ENCODE measurements around the gene SYNDIG1. TPM values are rescaled to one million over a fixed set of nuclear protein-coding genes. Genes with fewer than 3 reads are reported as not detected.

Gene SYNDIG1
- total and polyA plus RNA-seq, 2 donors (not counting 1 experiment from before 2014, with no cell fraction given): not detected

DNA sequence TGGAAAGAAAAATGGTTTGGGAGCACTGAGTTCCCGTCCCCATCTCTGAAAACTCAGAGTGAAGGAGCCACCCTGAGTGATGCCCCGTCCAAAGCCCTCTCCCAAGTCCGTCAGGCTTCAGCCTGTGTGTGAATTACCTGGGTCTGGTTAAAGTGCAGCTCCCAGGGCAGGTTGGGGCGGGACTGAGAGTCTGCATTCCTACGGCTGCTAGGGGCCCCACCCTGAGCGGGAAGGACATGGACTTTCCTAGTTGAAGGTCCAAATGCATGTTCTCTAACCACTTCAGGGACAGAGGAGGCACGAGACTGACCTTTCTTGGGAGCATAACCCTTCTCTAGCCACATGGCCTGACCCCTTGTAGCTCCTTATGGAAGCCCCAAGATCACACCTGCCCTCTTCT, 97.2 kb downstream of the SYNDIG1 start:
- ChIA-PET CTCF (no interaction called here), POLR2A (no interaction called here)
- ATAC-seq (ENCODE audit: low read depth): no peak
- H3K9me3 Mint-ChIP-seq (ENCODE audit: insufficient read depth): peaks cover 3% of the 10 kb centered on the region
- Histone ChIP-seq H2AFZ (ENCODE audit: insufficient read depth, low read depth, low read length, poor library complexity, severe bottlenecking) (no peak overlapping the region), H3K4me2 (replicated peaks; ENCODE audit: low read depth, low read length, poor library complexity, severe bottlenecking) (no peak overlapping the region), H3K9me3 (ENCODE audit: control extremely low read depth in 1 of 3, control insufficient read depth in 2 of 3, insufficient read depth in 1 of 3, low read length in 2 of 3) (peaks cover 0 to 16% (median 15%) of the 10 kb centered on the region in 3 donors), H3K36me3 (replicated peaks in 1 of 2; ENCODE audit: control extremely low read depth in 1 of 2, control insufficient read depth in 1 of 2, extremely low read depth in 1 of 2, insufficient read depth in 2 of 2, low read length in 1 of 2) (no peaks in the 10 kb centered on the region), H3K27me3 (replicated peaks in 1 of 4; ENCODE audit: control extremely low read depth in 1 of 4, control insufficient read depth in 3 of 4, insufficient read depth in 4 of 4, low read length in 3 of 4) (no peaks in the 10 kb centered on the region), H3K27ac (ENCODE audit: low read length in 2 of 2) (no peak overlapping the region), H3K79me2 (ENCODE audit: control insufficient read depth, insufficient read depth, low read length) (no peaks in the 10 kb centered on the region), H4K20me1 (ENCODE audit: control insufficient read depth, insufficient read depth, low read length, poor library complexity, severe bottlenecking) (no peaks in the 10 kb centered on the region), H3K9ac (ENCODE audit: low read length) (no peak overlapping the region), H3K4me3 (ENCODE audit: control extremely low read depth in 1 of 5, extremely low read depth in 1 of 5, insufficient read depth in 1 of 5, low read depth in 2 of 5, low read length in 4 of 5) (no peak overlapping the region), H3K4me1 (ENCODE audit: control insufficient read depth in 2 of 2, insufficient read depth in 2 of 2, low read length in 2 of 2) (no peaks in the 10 kb centered on the region)
- TF ChIP-seq EZH2 (IDR thresholded peaks at IDR 0.05; ENCODE audit: borderline replicate concordance, insufficient read depth, low read depth, low read length, poor library complexity, severe bottlenecking): no peak
- TF ChIP-seq, protein P1, sequence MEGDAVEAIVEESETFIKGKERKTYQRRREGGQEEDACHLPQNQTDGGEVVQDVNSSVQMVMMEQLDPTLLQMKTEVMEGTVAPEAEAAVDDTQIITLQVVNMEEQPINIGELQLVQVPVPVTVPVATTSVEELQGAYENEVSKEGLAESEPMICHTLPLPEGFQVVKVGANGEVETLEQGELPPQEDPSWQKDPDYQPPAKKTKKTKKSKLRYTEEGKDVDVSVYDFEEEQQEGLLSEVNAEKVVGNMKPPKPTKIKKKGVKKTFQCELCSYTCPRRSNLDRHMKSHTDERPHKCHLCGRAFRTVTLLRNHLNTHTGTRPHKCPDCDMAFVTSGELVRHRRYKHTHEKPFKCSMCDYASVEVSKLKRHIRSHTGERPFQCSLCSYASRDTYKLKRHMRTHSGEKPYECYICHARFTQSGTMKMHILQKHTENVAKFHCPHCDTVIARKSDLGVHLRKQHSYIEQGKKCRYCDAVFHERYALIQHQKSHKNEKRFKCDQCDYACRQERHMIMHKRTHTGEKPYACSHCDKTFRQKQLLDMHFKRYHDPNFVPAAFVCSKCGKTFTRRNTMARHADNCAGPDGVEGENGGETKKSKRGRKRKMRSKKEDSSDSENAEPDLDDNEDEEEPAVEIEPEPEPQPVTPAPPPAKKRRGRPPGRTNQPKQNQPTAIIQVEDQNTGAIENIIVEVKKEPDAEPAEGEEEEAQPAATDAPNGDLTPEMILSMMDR (IDR thresholded peaks at IDR 0.05): no peak
- intact Hi-C loops (cut with micrococcal nuclease): no loop called here
- H3K4me1 Mint-ChIP-seq: peaks cover 6% of the 10 kb centered on the region
- DNase-seq: no peak
- no peak overlapping the region for H3K4me3 Mint-ChIP-seq
- peaks cover 7% of the 10 kb centered on the region for H3K27me3 Mint-ChIP-seq
- 68% methylated on average over 6 of the region's 7 CpGs for WGBS (ENCODE audit: insufficient coverage)
- H3K27ac Mint-ChIP-seq: no peak overlapping the region

DNA sequence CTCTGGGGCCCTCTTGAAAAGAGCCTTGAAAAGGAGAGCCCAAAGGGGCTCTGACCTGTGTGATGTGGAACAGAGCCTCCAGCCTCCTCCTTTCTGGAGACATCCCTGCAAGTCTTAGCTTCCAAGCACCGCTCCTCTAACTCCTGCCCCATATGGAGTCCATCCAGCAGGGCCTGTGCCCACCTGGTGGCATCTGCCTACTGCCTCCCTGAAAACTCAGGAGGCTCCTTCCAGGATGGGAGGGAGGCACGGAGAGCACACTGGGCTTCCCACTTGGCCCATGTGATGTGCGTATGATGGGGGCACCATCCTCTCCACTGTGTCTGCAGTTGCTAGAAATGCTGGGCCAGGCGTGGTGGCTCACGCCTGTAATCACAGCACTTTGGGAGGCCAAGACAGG, 98.1 kb downstream of the SYNDIG1 start:
- Histone ChIP-seq H3K9me3 (ENCODE audit: control extremely low read depth in 1 of 3, control insufficient read depth in 2 of 3, insufficient read depth in 1 of 3, low read length in 2 of 3) (peaks cover 0 to 15% (median 15%) of the 10 kb centered on the region in 3 donors), H3K27me3 (replicated peaks in 1 of 4; ENCODE audit: control extremely low read depth in 1 of 4, control insufficient read depth in 3 of 4, insufficient read depth in 4 of 4, low read length in 3 of 4) (no peaks in the 10 kb centered on the region), H3K9ac (ENCODE audit: low read length) (no peak overlapping the region), H3K27ac (ENCODE audit: low read length in 2 of 2) (no peak overlapping the region), H3K36me3 (replicated peaks in 1 of 2; ENCODE audit: control extremely low read depth in 1 of 2, control insufficient read depth in 1 of 2, extremely low read depth in 1 of 2, insufficient read depth in 2 of 2, low read length in 1 of 2) (no peaks in the 10 kb centered on the region), H4K20me1 (ENCODE audit: control insufficient read depth, insufficient read depth, low read length, poor library complexity, severe bottlenecking) (no peaks in the 10 kb centered on the region), H3K79me2 (ENCODE audit: control insufficient read depth, insufficient read depth, low read length) (no peaks in the 10 kb centered on the region), H2AFZ (ENCODE audit: insufficient read depth, low read depth, low read length, poor library complexity, severe bottlenecking) (no peak overlapping the region), H3K4me2 (replicated peaks; ENCODE audit: low read depth, low read length, poor library complexity, severe bottlenecking) (no peak overlapping the region), H3K4me1 (ENCODE audit: control insufficient read depth in 2 of 2, insufficient read depth in 2 of 2, low read length in 2 of 2) (peaks cover 3 to 7% of the 10 kb centered on the region in 2 donors), H3K4me3 (ENCODE audit: control extremely low read depth in 1 of 5, extremely low read depth in 1 of 5, insufficient read depth in 1 of 5, low read depth in 2 of 5, low read length in 4 of 5) (no peak overlapping the region)
- Mint-ChIP-seq H3K9me3 (ENCODE audit: insufficient read depth) (peaks cover 3% of the 10 kb centered on the region), H3K27me3 (peaks cover 7% of the 10 kb centered on the region), H3K27ac (no peak overlapping the region), H3K4me1 (peaks cover 13% of the 10 kb centered on the region), H3K4me3 (no peak overlapping the region)
- WGBS (ENCODE audit: insufficient coverage): 93% methylated on average over 4 of the region's 5 CpGs
- ChIA-PET POLR2A (no interaction called here), CTCF (no interaction called here)
- ATAC-seq (ENCODE audit: low read depth) (no peak), DNase-seq (no peak)
- intact Hi-C loops (cut with micrococcal nuclease): no loop called here
- TF ChIP-seq EZH2 (IDR thresholded peaks at IDR 0.05; ENCODE audit: borderline replicate concordance, insufficient read depth, low read depth, low read length, poor library complexity, severe bottlenecking): no peak
- TF ChIP-seq, protein P1 (IDR thresholded peaks at IDR 0.05): no peak
